HepG2 (cell line): ENCODE results near the gene ISG20. TPM values are rescaled to one million over a fixed set of nuclear protein-coding genes. Genes with fewer than 3 reads are reported as not detected.

Experiments used
- CEBPG ChIP-seq: IDR thresholded peaks from 2 replicates; pipeline ENCODE4 v1.6.1; 2016
- KLF11 ChIP-seq: IDR thresholded peaks from 2 replicates; pipeline ENCODE4 v1.6.1; 2016; ENCODE audit warnings: missing compliant biosample characterization
- RFXAP ChIP-seq: sonication (generic); formaldehyde crosslinking; IDR thresholded peaks from 2 replicates; pipeline ENCODE4 v1.4.0; 2020; ENCODE audit warnings: missing genetic modification reagents, borderline replicate concordance
- SMARCC2 ChIP-seq: fragments of 450-650 bp; IDR thresholded peaks from 2 replicates; pipeline ENCODE4 v1.6.1; 2017; ENCODE audit warnings: antibody characterized with exemption, mild to moderate bottlenecking
- SOX13 ChIP-seq, 3 experiments: fragments of 450-650 bp in 1 of 3; sonication (generic) in 1 of 3; formaldehyde crosslinking in 1 of 3; IDR thresholded peaks in 2 of 3; conservative IDR thresholded peaks in 1 of 3; 2 replicates each; pipeline versions ENCODE4 v1.5.0 to v1.6.1; 2016 to 2020; ENCODE audit warnings: antibody characterized with exemption in 1 of 3, mild to moderate bottlenecking in 1 of 3, missing compliant biosample characterization in 1 of 3, missing genetic modification reagents in 1 of 3, moderate library complexity in 1 of 3
- ZNF274 ChIP-seq: sonication (generic); formaldehyde crosslinking; IDR thresholded peaks from 2 replicates; pipeline ENCODE4 v1.5.1; 2020; ENCODE audit warnings: mild to moderate bottlenecking, missing genetic modification reagents
- ZSCAN12 ChIP-seq: sonication (generic); formaldehyde crosslinking; IDR thresholded peaks from 2 replicates; pipeline ENCODE4 v1.9.0; 2021; ENCODE audit warnings: mild to moderate bottlenecking, missing genetic modification reagents
- polyA plus RNA-seq, 8 experiments: library from polyadenylated mRNA; depleted of rRNA in 3 of 8; stranded (reverse) in 7 of 8; unstranded in 1 of 8; fragments of >200 nt; fragmentation: Illumina TruSeq in 4 of 8; extraction: Trizol in 4 of 8; gene quantifications; 2 replicates each; pipeline versions ENCODE4 v1.2.1 to v1.2.3, GENCODE V29; 2011 to 2016; ENCODE audit warnings: low read depth in 4 of 8, missing spikeins in 1 of 8, mixed read lengths in 1 of 8; ENCODE audit not compliant: insufficient read depth in 1 of 8
- total RNA-seq, 5 experiments: library from RNA; depleted of rRNA; stranded (reverse); fragments of >200 nt; fragmentation: Illumina TruSeq; extraction: Trizol; gene quantifications; 2 replicates each; pipeline ENCODE4 v1.2.3, GENCODE V29; 2016; ENCODE audit warnings: low read depth in 1 of 5
- TF ChIP-seq, protein P1 (sequence below), 2 experiments: IDR thresholded peaks; 2 replicates each; pipeline ENCODE4 v1.6.1; 2011 to 2012; ENCODE audit warnings: low read length in 2 of 2, borderline replicate concordance in 1 of 2, low read depth in 1 of 2, mild to moderate bottlenecking in 1 of 2, moderate library complexity in 1 of 2
- TF ChIP-seq, protein P2 (sequence below): sonication (generic); formaldehyde crosslinking; IDR thresholded peaks from 2 replicates; pipeline ENCODE4 v1.4.0; 2020; ENCODE audit warnings: missing genetic modification reagents
- TF ChIP-seq, protein P3 (sequence below): sonication (generic); formaldehyde crosslinking; IDR thresholded peaks from 2 replicates; pipeline ENCODE4 v1.5.0; 2020; ENCODE audit warnings: mild to moderate bottlenecking, missing genetic modification reagents, borderline replicate concordance
- TF ChIP-seq, protein P4 (sequence below): sonication (generic); formaldehyde crosslinking; IDR thresholded peaks from 2 replicates; pipeline ENCODE4 v1.4.0; 2020; ENCODE audit warnings: missing genetic modification reagents, borderline replicate concordance

The ISG20 gene
- total and polyA plus RNA-seq, 2 of the 13 experiments (the other 11 are each of a cell fraction or from before 2014, with no cell fraction given) = 6.3 to 31.5 TPM

DNA sequence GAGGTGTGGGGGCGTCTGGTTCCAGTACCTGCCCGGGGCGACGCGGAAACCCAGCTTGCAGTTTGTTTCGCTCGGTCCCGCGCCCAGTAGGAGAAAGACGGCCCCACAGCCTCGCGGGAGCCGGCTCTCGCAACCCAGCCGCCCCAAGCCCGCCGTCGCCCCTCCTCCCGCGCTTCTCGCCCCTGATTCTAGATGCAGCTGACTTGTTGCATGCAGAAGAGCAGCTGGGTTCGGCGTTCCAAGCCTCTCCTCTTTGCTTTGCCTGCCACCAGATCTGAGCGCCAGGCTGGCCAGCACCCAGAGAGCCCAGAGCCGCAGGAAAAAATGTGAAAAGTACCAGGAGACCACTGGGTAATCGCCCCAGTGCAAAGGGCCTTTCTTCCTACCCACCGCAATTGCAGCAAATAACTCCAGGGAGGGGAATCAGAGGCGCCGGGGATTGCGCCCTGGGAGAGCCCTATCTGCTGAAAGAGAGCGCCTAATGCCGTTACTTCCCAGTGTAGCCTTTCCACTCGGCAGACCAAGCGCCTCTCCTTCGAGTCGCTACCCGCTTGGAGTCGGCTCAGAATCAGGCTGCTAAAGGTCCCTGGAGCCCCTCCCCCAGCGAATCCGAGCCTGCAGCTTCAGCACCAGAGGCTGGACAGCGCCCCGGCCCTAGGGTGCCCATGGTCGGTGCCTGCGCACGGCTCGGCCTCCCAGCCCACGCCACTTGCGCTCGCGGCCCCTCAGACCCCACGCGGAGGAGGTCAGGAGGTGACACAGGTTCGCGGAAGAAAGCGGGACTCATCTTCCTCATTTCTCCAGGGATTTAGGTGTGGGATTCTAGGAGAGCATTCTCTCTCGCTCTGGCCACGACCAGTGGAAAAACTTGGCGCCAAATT lies 33.4 kb upstream of the ISG20 start (continued):
- TF ChIP-seq, protein P1, sequence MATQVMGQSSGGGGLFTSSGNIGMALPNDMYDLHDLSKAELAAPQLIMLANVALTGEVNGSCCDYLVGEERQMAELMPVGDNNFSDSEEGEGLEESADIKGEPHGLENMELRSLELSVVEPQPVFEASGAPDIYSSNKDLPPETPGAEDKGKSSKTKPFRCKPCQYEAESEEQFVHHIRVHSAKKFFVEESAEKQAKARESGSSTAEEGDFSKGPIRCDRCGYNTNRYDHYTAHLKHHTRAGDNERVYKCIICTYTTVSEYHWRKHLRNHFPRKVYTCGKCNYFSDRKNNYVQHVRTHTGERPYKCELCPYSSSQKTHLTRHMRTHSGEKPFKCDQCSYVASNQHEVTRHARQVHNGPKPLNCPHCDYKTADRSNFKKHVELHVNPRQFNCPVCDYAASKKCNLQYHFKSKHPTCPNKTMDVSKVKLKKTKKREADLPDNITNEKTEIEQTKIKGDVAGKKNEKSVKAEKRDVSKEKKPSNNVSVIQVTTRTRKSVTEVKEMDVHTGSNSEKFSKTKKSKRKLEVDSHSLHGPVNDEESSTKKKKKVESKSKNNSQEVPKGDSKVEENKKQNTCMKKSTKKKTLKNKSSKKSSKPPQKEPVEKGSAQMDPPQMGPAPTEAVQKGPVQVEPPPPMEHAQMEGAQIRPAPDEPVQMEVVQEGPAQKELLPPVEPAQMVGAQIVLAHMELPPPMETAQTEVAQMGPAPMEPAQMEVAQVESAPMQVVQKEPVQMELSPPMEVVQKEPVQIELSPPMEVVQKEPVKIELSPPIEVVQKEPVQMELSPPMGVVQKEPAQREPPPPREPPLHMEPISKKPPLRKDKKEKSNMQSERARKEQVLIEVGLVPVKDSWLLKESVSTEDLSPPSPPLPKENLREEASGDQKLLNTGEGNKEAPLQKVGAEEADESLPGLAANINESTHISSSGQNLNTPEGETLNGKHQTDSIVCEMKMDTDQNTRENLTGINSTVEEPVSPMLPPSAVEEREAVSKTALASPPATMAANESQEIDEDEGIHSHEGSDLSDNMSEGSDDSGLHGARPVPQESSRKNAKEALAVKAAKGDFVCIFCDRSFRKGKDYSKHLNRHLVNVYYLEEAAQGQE (IDR thresholded peaks at IDR 0.05; ENCODE audit: borderline replicate concordance in 1 of 2, low read depth in 1 of 2, low read length in 2 of 2) = peak in 1 of 2 experiments; percentile 97
- TF ChIP-seq CEBPG (CRISPR knock-in tag) (no peak), SOX13 (IDR thresholded peaks at IDR 0.05) (no peak), SOX13 (CRISPR knock-in tag; conservative IDR thresholded peaks at IDR 0.05 in 1 of 2, IDR thresholded peaks at IDR 0.05 in 1 of 2) (0 out of 4 replicates have a peak, but pooled peaks of 1 of the 2 experiments have one; percentile 15), SMARCC2 (no peak), ZSCAN12 (CRISPR knock-in tag) (no peak), KLF11 (CRISPR knock-in tag) (0 out of 2 replicates have a peak, but pooled peaks have one; percentile 60), ZNF274 (CRISPR knock-in tag) (0 out of 2 replicates have a peak, but pooled peaks have one; percentile 54), RFXAP (CRISPR knock-in tag) (peak; percentile 60; the same call in 1 of the 2 replicates)
- TF ChIP-seq, protein P2, sequence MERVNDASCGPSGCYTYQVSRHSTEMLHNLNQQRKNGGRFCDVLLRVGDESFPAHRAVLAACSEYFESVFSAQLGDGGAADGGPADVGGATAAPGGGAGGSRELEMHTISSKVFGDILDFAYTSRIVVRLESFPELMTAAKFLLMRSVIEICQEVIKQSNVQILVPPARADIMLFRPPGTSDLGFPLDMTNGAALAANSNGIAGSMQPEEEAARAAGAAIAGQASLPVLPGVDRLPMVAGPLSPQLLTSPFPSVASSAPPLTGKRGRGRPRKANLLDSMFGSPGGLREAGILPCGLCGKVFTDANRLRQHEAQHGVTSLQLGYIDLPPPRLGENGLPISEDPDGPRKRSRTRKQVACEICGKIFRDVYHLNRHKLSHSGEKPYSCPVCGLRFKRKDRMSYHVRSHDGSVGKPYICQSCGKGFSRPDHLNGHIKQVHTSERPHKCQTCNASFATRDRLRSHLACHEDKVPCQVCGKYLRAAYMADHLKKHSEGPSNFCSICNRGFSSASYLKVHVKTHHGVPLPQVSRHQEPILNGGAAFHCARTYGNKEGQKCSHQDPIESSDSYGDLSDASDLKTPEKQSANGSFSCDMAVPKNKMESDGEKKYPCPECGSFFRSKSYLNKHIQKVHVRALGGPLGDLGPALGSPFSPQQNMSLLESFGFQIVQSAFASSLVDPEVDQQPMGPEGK (CRISPR knock-in tag) = peak; percentile 43; the same call in 1 of the 2 replicates
- TF ChIP-seq, protein P3, sequence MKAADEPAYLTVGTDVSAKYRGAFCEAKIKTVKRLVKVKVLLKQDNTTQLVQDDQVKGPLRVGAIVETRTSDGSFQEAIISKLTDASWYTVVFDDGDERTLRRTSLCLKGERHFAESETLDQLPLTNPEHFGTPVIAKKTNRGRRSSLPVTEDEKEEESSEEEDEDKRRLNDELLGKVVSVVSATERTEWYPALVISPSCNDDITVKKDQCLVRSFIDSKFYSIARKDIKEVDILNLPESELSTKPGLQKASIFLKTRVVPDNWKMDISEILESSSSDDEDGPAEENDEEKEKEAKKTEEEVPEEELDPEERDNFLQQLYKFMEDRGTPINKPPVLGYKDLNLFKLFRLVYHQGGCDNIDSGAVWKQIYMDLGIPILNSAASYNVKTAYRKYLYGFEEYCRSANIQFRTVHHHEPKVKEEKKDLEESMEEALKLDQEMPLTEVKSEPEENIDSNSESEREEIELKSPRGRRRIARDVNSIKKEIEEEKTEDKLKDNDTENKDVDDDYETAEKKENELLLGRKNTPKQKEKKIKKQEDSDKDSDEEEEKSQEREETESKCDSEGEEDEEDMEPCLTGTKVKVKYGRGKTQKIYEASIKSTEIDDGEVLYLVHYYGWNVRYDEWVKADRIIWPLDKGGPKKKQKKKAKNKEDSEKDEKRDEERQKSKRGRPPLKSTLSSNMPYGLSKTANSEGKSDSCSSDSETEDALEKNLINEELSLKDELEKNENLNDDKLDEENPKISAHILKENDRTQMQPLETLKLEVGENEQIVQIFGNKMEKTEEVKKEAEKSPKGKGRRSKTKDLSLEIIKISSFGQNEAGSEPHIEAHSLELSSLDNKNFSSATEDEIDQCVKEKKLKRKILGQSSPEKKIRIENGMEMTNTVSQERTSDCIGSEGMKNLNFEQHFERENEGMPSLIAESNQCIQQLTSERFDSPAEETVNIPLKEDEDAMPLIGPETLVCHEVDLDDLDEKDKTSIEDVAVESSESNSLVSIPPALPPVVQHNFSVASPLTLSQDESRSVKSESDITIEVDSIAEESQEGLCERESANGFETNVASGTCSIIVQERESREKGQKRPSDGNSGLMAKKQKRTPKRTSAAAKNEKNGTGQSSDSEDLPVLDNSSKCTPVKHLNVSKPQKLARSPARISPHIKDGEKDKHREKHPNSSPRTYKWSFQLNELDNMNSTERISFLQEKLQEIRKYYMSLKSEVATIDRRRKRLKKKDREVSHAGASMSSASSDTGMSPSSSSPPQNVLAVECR = peak; percentile 43; the same call in 1 of the 2 replicates
- TF ChIP-seq, protein P4, sequence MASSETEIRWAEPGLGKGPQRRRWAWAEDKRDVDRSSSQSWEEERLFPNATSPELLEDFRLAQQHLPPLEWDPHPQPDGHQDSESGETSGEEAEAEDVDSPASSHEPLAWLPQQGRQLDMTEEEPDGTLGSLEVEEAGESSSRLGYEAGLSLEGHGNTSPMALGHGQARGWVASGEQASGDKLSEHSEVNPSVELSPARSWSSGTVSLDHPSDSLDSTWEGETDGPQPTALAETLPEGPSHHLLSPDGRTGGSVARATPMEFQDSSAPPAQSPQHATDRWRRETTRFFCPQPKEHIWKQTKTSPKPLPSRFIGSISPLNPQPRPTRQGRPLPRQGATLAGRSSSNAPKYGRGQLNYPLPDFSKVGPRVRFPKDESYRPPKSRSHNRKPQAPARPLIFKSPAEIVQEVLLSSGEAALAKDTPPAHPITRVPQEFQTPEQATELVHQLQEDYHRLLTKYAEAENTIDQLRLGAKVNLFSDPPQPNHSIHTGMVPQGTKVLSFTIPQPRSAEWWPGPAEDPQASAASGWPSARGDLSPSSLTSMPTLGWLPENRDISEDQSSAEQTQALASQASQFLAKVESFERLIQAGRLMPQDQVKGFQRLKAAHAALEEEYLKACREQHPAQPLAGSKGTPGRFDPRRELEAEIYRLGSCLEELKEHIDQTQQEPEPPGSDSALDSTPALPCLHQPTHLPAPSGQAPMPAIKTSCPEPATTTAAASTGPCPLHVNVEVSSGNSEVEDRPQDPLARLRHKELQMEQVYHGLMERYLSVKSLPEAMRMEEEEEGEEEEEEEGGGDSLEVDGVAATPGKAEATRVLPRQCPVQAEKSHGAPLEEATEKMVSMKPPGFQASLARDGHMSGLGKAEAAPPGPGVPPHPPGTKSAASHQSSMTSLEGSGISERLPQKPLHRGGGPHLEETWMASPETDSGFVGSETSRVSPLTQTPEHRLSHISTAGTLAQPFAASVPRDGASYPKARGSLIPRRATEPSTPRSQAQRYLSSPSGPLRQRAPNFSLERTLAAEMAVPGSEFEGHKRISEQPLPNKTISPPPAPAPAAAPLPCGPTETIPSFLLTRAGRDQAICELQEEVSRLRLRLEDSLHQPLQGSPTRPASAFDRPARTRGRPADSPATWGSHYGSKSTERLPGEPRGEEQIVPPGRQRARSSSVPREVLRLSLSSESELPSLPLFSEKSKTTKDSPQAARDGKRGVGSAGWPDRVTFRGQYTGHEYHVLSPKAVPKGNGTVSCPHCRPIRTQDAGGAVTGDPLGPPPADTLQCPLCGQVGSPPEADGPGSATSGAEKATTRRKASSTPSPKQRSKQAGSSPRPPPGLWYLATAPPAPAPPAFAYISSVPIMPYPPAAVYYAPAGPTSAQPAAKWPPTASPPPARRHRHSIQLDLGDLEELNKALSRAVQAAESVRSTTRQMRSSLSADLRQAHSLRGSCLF (CRISPR knock-in tag) = 0 out of 2 replicates have a peak, but pooled peaks have one; percentile 35
